Activated T-helper 2 cell treated with anti-CD3 and anti-CD28 coated beads, Interferon-gamma antibody, Interleukin-2, Interleukin-4, amounts not matched to agents 10 μg/mL and 5 μg/mL and 100 μg/mL, durations not matched to agents 14 hours and 24 hours and 36 hours (primary cell): ENCODE results near the gene TBX1. TPM values are rescaled to one million over a fixed set of nuclear protein-coding genes. Genes with fewer than 3 reads are reported as not detected.
"Not testable (repeated sequence)": the region's sequence is repeated elsewhere in the genome, so short reads cannot be mapped to it uniquely, and the experiment has no call there.

Source experiments
- DNase-seq: peaks from one replicate; pipeline ENCODE4 v3.0.0; 2021; ENCODE audit warnings: low spot score
- H3K27ac Mint-ChIP-seq: one replicate; pipeline ENCODE4 v1.8.0; 2021; ENCODE audit warnings: mixed read lengths
- H3K27me3 Mint-ChIP-seq: one replicate; pipeline ENCODE4 v1.8.0; 2021; ENCODE audit warnings: low read depth, mixed read lengths
- H3K36me3 Mint-ChIP-seq: one replicate; pipeline ENCODE4 v1.8.0; 2021; ENCODE audit warnings: low read depth, mixed read lengths
- H3K4me1 Mint-ChIP-seq: one replicate; pipeline ENCODE4 v1.8.0; 2021; ENCODE audit warnings: low read depth, mixed read lengths
- H3K4me3 Mint-ChIP-seq: one replicate; pipeline ENCODE4 v1.8.0; 2021; ENCODE audit warnings: low read depth, mild to moderate bottlenecking, moderate library complexity, mixed read lengths
- H3K9me3 Mint-ChIP-seq: one replicate; pipeline ENCODE4 v1.8.0; 2021; ENCODE audit warnings: mixed read lengths
- intact Hi-C: fragments of 100-400 bp; cut with micrococcal nuclease; formaldehyde crosslinking; loops from one replicate; pipeline ENCODE4 v1.15.1; 2023
- total RNA-seq: library from RNA; stranded (reverse); gene quantifications from 2 replicates; pipeline ENCODE4 v1.2.3, GENCODE V29; 2022

TBX1 gene
- total RNA-seq, 1 donor from 2014 or later = 0.32 TPM

GRCh38 chr22:19784384-19785175 is 24.0 kb downstream of the TBX1 start:
- H3K27me3 Mint-ChIP-seq = peaks cover 6% of the 10 kb centered on the region
- H3K4me3 Mint-ChIP-seq = no peak overlapping the region
- DNase-seq = no peak
- H3K9me3 Mint-ChIP-seq = no peaks in the 10 kb centered on the region
- peaks cover 4% of the 10 kb centered on the region for H3K4me1 Mint-ChIP-seq
- no peaks in the 10 kb centered on the region for H3K36me3 Mint-ChIP-seq
- H3K27ac Mint-ChIP-seq = no peak overlapping the region
- intact Hi-C loops = no loop called here

GRCh38 chr22:19785461-19786263 is 25.1 kb downstream of the TBX1 start:
- no peak for DNase-seq
- Mint-ChIP-seq H3K36me3 (no peaks in the 10 kb centered on the region), H3K9me3 (no peaks in the 10 kb centered on the region), H3K4me3 (no peak overlapping the region), H3K27ac (no peak overlapping the region), H3K4me1 (no peaks in the 10 kb centered on the region), H3K27me3 (no peaks in the 10 kb centered on the region)
- intact Hi-C loops = no loop called here

GRCh38 chr22:19786264-19786585 is 25.6 kb downstream of the TBX1 start:
- H3K27me3 Mint-ChIP-seq = no peaks in the 10 kb centered on the region
- intact Hi-C loops = no loop called here
- H3K4me3 Mint-ChIP-seq = no peak overlapping the region
- no peaks in the 10 kb centered on the region for H3K4me1 Mint-ChIP-seq
- no peaks in the 10 kb centered on the region for H3K36me3 Mint-ChIP-seq
- H3K9me3 Mint-ChIP-seq = no peaks in the 10 kb centered on the region
- H3K27ac Mint-ChIP-seq = no peak overlapping the region
- no peak for DNase-seq

GRCh38 chr22:19786959-19787848 is 26.6 kb downstream of the TBX1 start:
- no peak overlapping the region for H3K4me3 Mint-ChIP-seq
- H3K27ac Mint-ChIP-seq = no peak overlapping the region
- no peaks in the 10 kb centered on the region for H3K9me3 Mint-ChIP-seq
- no peaks in the 10 kb centered on the region for H3K36me3 Mint-ChIP-seq
- no peak for DNase-seq
- H3K27me3 Mint-ChIP-seq = no peaks in the 10 kb centered on the region
- intact Hi-C loops = no loop called here
- no peaks in the 10 kb centered on the region for H3K4me1 Mint-ChIP-seq

- Mint-ChIP-seq H3K36me3 (no peaks in the 10 kb centered on the region), H3K4me3 (no peak overlapping the region), H3K9me3 (no peaks in the 10 kb centered on the region), H3K27me3 (no peaks in the 10 kb centered on the region), H3K4me1 (no peaks in the 10 kb centered on the region), H3K27ac (no peak overlapping the region)
- DNase-seq = no peak
- intact Hi-C loops = no loop called here
These were observed 27.2 kb downstream of the TBX1 start for GRCh38 chr22:19787849-19788141.

- Mint-ChIP-seq H3K27me3 (no peaks in the 10 kb centered on the region), H3K36me3 (no peaks in the 10 kb centered on the region), H3K9me3 (no peaks in the 10 kb centered on the region), H3K4me3 (no peak overlapping the region), H3K4me1 (no peaks in the 10 kb centered on the region), H3K27ac (no peak overlapping the region)
- intact Hi-C loops = no loop called here
- DNase-seq = no peak
These were observed 28.2 kb downstream of the TBX1 start for GRCh38 chr22:19788661-19789225.

GRCh38 chr22:19789406-19789805 is 28.8 kb downstream of the TBX1 start:
- H3K27me3 Mint-ChIP-seq = no peaks in the 10 kb centered on the region
- H3K9me3 Mint-ChIP-seq = no peaks in the 10 kb centered on the region
- no peak overlapping the region for H3K27ac Mint-ChIP-seq
- H3K36me3 Mint-ChIP-seq = no peaks in the 10 kb centered on the region
- intact Hi-C loops = no loop called here
- no peaks in the 10 kb centered on the region for H3K4me1 Mint-ChIP-seq
- DNase-seq = no peak
- H3K4me3 Mint-ChIP-seq = no peak overlapping the region

GRCh38 chr22:19789828-19790227 is 29.2 kb downstream of the TBX1 start:
- H3K4me1 Mint-ChIP-seq = no peaks in the 10 kb centered on the region
- H3K27ac Mint-ChIP-seq = no peak overlapping the region
- no peak overlapping the region for H3K4me3 Mint-ChIP-seq
- DNase-seq = no peak
- no peaks in the 10 kb centered on the region for H3K9me3 Mint-ChIP-seq
- no peaks in the 10 kb centered on the region for H3K36me3 Mint-ChIP-seq
- no peaks in the 10 kb centered on the region for H3K27me3 Mint-ChIP-seq
- intact Hi-C loops = no loop called here

GRCh38 chr22:19791243-19791642 is 30.7 kb downstream of the TBX1 start:
- no peaks in the 10 kb centered on the region for H3K36me3 Mint-ChIP-seq
- no peaks in the 10 kb centered on the region for H3K27me3 Mint-ChIP-seq
- intact Hi-C loops = no loop called here
- H3K4me1 Mint-ChIP-seq = no peaks in the 10 kb centered on the region
- H3K27ac Mint-ChIP-seq = no peak overlapping the region
- no peak for DNase-seq
- H3K4me3 Mint-ChIP-seq = no peak overlapping the region
- no peaks in the 10 kb centered on the region for H3K9me3 Mint-ChIP-seq

GRCh38 chr22:19791894-19792293 is 31.3 kb downstream of the TBX1 start:
- no peak overlapping the region for H3K27ac Mint-ChIP-seq
- no peaks in the 10 kb centered on the region for H3K36me3 Mint-ChIP-seq
- DNase-seq = no peak
- no peaks in the 10 kb centered on the region for H3K4me1 Mint-ChIP-seq
- intact Hi-C loops = no loop called here
- H3K4me3 Mint-ChIP-seq = no peak overlapping the region
- no peaks in the 10 kb centered on the region for H3K27me3 Mint-ChIP-seq
- H3K9me3 Mint-ChIP-seq = no peaks in the 10 kb centered on the region

GRCh38 chr22:19792383-19792896 is 31.9 kb downstream of the TBX1 start:
- H3K4me1 Mint-ChIP-seq, H3K27ac Mint-ChIP-seq, intact Hi-C loops, DNase-seq, H3K36me3 Mint-ChIP-seq, H3K4me3 Mint-ChIP-seq, H3K9me3 Mint-ChIP-seq, H3K27me3 Mint-ChIP-seq: not testable (repeated sequence)

GRCh38 chr22:19793161-19793560 is 32.6 kb downstream of the TBX1 start:
- no peaks in the 10 kb centered on the region for H3K4me1 Mint-ChIP-seq
- no peaks in the 10 kb centered on the region for H3K36me3 Mint-ChIP-seq
- DNase-seq = no peak
- intact Hi-C loops = no loop called here
- no peak overlapping the region for H3K27ac Mint-ChIP-seq
- no peaks in the 10 kb centered on the region for H3K27me3 Mint-ChIP-seq
- no peak overlapping the region for H3K4me3 Mint-ChIP-seq
- no peaks in the 10 kb centered on the region for H3K9me3 Mint-ChIP-seq
